ENCODE measurements around the gene SLC9C2. TPM values are rescaled to one million over a fixed set of nuclear protein-coding genes. Genes with fewer than 3 reads are reported as not detected.
"Not testable (repeated sequence)": the region's sequence is repeated elsewhere in the genome, so short reads cannot be mapped to it uniquely, and the experiment has no call there.

Gene SLC9C2
- total RNA-seq, 4 donors from 2014 or later: not detected

DNA sequence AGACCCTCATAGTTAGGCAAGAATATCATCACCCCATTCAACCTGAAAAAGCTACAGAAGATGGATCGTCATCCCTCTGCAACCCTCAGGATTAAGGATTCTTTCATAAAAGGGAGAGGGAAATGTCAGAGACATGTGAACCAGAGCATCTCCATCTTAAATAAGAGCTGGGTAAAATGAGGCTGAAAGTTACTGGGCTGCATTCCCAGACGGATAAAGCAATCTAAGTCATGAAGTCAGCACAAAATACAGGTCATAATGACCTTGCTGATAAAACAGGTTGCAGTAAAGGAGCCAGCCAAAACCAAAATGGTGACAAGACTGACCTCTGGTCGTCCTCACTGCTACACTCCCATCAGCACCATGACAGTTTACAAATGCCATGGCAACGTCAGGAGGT is 103.1 kb downstream of the SLC9C2 start:
- Histone ChIP-seq H3K9me3 (no peaks in the 10 kb centered on the region), H3K4me1 (peaks cover 0 to 6% (median 0%) of the 10 kb centered on the region in 4 donors), H3K27me3 (no peaks in the 10 kb centered on the region), H3K4me3 (no peak overlapping the region), H3K27ac (no peak overlapping the region), H3K36me3 (no peaks in the 10 kb centered on the region)
- no peak for DNase-seq
- TF ChIP-seq POLR2AphosphoS5 (IDR thresholded peaks at IDR 0.05): no peak
- TF ChIP-seq EP300 (IDR thresholded peaks at IDR 0.05; ENCODE audit: low read depth): no peak
- 78 to 83% methylated on average over 4 of the region's 4 CpGs for WGBS, 2 donors (ENCODE audit: low coverage in 1 of 2)
- intact Hi-C loops (cut with DNase I; ENCODE audit: low total_unique reads) (no loop called here), in situ Hi-C loops (cut with MboI; ENCODE audit: low pct_ligation_motif_present in 1 of 4, low pct_unique_long_range_greater_than_20kb in 1 of 4, low sequenced_read_pairs in 3 of 4) (no loop called here)

DNA sequence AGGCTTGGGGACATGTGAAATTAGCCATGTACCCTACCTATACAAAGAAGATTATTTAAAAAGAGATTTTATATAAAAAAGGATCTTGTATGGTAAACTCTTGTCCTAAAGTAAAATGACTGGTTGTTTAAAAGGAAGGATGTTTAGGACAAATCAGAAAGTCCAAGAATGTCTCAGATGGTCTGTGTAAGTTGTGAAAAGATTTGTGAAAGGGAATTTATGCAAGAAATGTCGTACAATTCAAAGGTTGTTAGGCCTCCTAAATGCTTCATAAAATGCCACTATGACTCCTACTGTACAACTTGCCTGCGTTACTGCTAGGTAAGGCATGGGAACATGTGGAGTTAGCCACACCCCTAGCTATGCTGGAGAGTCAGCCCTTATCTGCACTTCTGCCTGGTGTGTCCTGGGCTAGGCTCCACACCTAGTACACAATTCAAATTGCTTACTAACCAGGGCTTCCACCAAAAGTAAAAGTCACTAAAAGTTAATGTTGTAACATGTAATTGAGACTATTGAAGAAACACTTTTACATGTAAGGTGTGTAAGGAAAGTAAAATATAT is 106.0 kb downstream of the SLC9C2 start:
- Histone ChIP-seq H3K9me3 (no peaks in the 10 kb centered on the region), H3K27ac (no peak overlapping the region), H3K4me1 (no peaks in the 10 kb centered on the region), H3K36me3 (no peaks in the 10 kb centered on the region), H3K4me3 (no peak overlapping the region), H3K27me3 (no peaks in the 10 kb centered on the region)
- in situ Hi-C loops (cut with MboI; ENCODE audit: low pct_ligation_motif_present in 1 of 4, low pct_unique_long_range_greater_than_20kb in 1 of 4, low sequenced_read_pairs in 3 of 4) (no loop called here), intact Hi-C loops (cut with DNase I; ENCODE audit: low total_unique reads) (no loop called here)
- TF ChIP-seq, protein P1, sequence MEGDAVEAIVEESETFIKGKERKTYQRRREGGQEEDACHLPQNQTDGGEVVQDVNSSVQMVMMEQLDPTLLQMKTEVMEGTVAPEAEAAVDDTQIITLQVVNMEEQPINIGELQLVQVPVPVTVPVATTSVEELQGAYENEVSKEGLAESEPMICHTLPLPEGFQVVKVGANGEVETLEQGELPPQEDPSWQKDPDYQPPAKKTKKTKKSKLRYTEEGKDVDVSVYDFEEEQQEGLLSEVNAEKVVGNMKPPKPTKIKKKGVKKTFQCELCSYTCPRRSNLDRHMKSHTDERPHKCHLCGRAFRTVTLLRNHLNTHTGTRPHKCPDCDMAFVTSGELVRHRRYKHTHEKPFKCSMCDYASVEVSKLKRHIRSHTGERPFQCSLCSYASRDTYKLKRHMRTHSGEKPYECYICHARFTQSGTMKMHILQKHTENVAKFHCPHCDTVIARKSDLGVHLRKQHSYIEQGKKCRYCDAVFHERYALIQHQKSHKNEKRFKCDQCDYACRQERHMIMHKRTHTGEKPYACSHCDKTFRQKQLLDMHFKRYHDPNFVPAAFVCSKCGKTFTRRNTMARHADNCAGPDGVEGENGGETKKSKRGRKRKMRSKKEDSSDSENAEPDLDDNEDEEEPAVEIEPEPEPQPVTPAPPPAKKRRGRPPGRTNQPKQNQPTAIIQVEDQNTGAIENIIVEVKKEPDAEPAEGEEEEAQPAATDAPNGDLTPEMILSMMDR (IDR thresholded peaks at IDR 0.05): no peak
- TF ChIP-seq EP300 (IDR thresholded peaks at IDR 0.05; ENCODE audit: low read depth): no peak
- TF ChIP-seq POLR2A (IDR thresholded peaks at IDR 0.05): no peak
- no peak for TF ChIP-seq POLR2AphosphoS5 (IDR thresholded peaks at IDR 0.05)
- 75 to 100% methylated on average over 2 of the region's 2 CpGs for WGBS, 2 donors (ENCODE audit: low coverage in 1 of 2)
- DNase-seq: peak; percentile 27

DNA sequence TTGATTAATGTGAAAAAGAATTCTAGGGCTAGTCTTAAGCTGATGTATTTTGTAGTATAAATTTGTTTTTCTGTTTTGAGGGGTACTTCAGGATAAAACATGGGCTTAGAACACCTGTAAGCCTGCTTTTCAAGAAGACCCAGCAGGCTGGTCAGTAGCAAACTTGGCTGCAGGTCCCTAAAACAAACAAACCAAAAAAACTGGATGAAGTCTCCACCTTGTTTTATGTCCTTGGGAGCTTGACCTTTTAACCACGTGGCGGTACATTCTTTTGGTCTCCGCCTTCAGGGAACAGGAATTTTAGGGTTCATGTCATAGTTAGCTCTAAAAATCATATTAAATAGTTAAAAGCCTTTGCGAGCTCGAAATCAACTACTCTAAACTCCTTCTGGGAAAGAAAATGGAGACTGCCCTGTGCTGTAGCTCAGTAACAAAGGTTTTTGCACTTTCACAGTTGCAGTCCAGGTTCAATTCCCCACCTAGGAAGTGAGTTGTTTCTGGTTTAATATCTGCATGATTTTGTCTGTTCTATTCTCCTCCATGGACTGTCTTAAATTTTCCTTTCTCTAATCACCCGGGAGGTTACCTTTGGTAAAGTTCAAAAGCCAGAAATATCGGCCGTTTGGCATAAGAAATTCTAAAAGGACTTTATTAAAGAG is 107.1 kb downstream of the SLC9C2 start:
- DNase-seq: no peak
- H3K27me3 ChIP-seq: no peaks in the 10 kb centered on the region
- 88 to 95% methylated on average over 5 to 8 of the region's 8 CpGs for WGBS, 2 donors (ENCODE audit: low coverage in 1 of 2)
- H3K36me3 ChIP-seq: no peaks in the 10 kb centered on the region
- TF ChIP-seq POLR2AphosphoS5 (IDR thresholded peaks at IDR 0.05): no peak
- no peak for TF ChIP-seq POLR2A (IDR thresholded peaks at IDR 0.05)
- TF ChIP-seq, protein P1 (IDR thresholded peaks at IDR 0.05): no peak
- no peak for TF ChIP-seq EP300 (IDR thresholded peaks at IDR 0.05; ENCODE audit: low read depth)
- H3K4me3 ChIP-seq: no peak overlapping the region
- in situ Hi-C loops (cut with MboI; ENCODE audit: low pct_ligation_motif_present in 1 of 4, low pct_unique_long_range_greater_than_20kb in 1 of 4, low sequenced_read_pairs in 3 of 4): no loop called here
- intact Hi-C loops (cut with DNase I; ENCODE audit: low total_unique reads): no loop called here
- H3K27ac ChIP-seq: no peak overlapping the region
- H3K4me1 ChIP-seq: no peaks in the 10 kb centered on the region
- H3K9me3 ChIP-seq: no peaks in the 10 kb centered on the region

DNA sequence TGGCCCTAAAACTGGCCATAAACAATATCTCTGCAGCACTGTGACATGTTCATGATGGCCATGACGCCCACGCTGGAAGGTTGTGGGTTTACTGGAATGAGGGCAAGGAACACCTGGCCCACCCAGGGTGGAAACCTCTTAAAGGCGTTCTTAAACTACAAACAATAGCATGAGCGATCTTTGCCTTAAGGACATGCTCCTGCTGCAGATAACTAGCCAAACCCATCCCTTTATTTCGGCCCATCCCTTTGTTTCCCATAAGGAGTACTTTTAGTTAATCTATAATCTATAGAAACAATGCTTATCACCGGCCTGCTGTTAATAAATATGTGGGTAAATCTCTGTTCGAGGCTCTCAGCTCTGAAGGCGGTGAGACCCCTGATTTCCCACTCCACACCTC is 109.7 kb downstream of the SLC9C2 start:
- H3K4me1 ChIP-seq; H3K27me3 ChIP-seq; intact Hi-C loops (cut with DNase I; ENCODE audit: low total_unique reads); H3K27ac ChIP-seq; DNase-seq; H3K9me3 ChIP-seq; in situ Hi-C loops (cut with MboI; ENCODE audit: low pct_ligation_motif_present in 1 of 4, low pct_unique_long_range_greater_than_20kb in 1 of 4, low sequenced_read_pairs in 3 of 4); H3K4me3 ChIP-seq: not testable (repeated sequence)
- WGBS, 2 donors (ENCODE audit: low coverage in 1 of 2): 93% methylated on average over 3 to 8 of the region's 8 CpGs
- H3K36me3 ChIP-seq: peaks cover 0 to 13% (median 2%) of the 10 kb centered on the region in 4 donors

DNA sequence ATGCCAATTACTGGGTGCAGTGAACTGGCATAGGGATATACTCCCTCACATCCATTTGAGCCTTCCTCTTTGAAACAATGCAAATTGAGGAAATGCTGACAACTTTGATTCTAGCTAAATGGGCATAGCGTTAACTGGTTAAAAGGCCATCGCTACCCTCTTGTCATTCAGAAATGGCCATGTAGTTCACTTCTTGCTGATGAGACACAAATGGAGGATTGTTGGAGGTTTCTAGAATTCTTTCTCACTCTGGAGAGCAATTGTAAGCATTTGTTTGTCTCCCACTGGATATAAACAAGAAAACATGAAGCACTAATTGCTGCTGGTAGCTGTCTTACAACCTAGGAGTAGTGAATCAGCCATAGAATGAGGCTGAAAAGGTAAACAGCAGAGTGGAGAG is 111.4 kb downstream of the SLC9C2 start:
- Histone ChIP-seq H3K4me3 (no peak overlapping the region), H3K27me3 (no peaks in the 10 kb centered on the region), H3K9me3 (no peaks in the 10 kb centered on the region), H3K4me1 (no peaks in the 10 kb centered on the region), H3K36me3 (peaks cover 0 to 29% (median 10%) of the 10 kb centered on the region in 4 donors), H3K27ac (no peak overlapping the region)
- WGBS, 2 donors (ENCODE audit: low coverage in 1 of 2): 80 to 96% methylated on average over 2 of the region's 2 CpGs
- intact Hi-C loops (cut with DNase I; ENCODE audit: low total_unique reads) (no loop called here), in situ Hi-C loops (cut with MboI; ENCODE audit: low pct_ligation_motif_present in 1 of 4, low pct_unique_long_range_greater_than_20kb in 1 of 4, low sequenced_read_pairs in 3 of 4) (no loop called here)
- DNase-seq: no peak
- TF ChIP-seq POLR2AphosphoS5 (IDR thresholded peaks at IDR 0.05) (no peak), POLR2A (IDR thresholded peaks at IDR 0.05) (no peak), EP300 (IDR thresholded peaks at IDR 0.05; ENCODE audit: low read depth) (no peak)
- TF ChIP-seq, protein P1 (IDR thresholded peaks at IDR 0.05): no peak
